ENCODE results near the gene ENTR1.

ENTR1 gene

DNA sequence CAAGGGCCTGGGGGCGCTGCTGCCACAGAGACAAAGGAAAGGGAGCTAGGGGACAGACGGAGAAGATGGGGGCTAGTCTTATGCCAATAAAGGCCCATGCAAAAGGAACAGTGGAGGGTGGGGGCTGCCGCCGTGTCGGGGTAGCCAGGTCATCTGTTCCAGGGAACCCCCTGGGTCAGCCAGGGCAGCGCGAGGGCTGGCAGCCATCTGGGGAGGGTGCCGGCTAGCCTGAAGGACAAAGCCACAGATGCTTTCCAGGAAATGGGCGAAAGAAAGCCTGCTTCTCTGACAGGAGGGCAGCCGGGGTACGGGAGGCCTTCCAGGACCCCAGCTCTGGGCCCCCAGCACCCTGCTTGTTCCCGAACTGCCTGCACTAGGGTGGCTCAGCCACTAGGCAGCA, 35.3 kb downstream of the ENTR1 start:
- DNase-seq = no peak

- DNase-seq = no peak
Observed at GRCh38 chr9:136374183-136374575, 36.2 kb downstream of the ENTR1 start.

- DNase-seq = peak; percentile 70 to 74
Observed at GRCh38 chr9:136373300-136374182, 36.9 kb downstream of the ENTR1 start, which contains the start of gene CARD9. Gene CARD9 (minus strand): TSS chr9:136373669. CDS start chr9:136372078, 1,591 bp downstream.

GRCh38 chr9:136372561-136373299, 37.7 kb downstream of the ENTR1 start:
- peak; percentile 58 to 62 for DNase-seq

- no peak for DNase-seq
Observed at GRCh38 chr9:136372006-136372405, 38.4 kb downstream of the ENTR1 start.

- DNase-seq = no peak
Observed at GRCh38 chr9:136371533-136371880, 38.9 kb downstream of the ENTR1 start.

- no peak for DNase-seq
Observed at GRCh38 chr9:136370687-136371532, 39.5 kb downstream of the ENTR1 start.

GRCh38 chr9:136370037-136370436, 40.4 kb downstream of the ENTR1 start:
- DNase-seq = no peak

GRCh38 chr9:136368190-136368589, 42.2 kb downstream of the ENTR1 start:
- peak in 1 of 2 experiments; percentile 35 for DNase-seq

GRCh38 chr9:136367296-136368145, 42.9 kb downstream of the ENTR1 start:
- DNase-seq = no peak

GRCh38 chr9:136366826-136367225, 43.6 kb downstream of the ENTR1 start:
- no peak for DNase-seq

DNA sequence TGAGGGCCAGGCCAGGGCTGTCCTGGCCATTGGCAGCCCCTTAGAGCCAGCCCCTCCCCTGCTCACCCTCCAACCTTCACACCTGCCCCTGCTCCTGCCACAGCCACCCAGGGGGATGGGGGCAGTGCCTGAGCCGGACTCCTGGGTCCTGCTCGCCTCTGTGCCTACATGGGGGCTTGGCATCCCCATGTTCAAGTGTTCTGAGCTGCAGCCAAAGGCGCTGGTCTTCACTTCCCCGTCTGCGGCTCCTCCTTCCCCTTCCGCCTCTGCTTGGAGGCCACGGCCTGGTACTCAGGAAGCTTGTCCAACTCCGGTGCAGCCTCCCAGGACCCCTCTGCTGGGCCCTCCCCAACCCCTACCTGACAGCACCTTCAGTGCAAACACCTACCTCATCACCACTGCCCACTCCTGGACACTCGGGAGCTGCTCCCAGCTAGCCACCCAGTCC, 44.6 kb downstream of the ENTR1 start:
- no peak for DNase-seq

GRCh38 chr9:136364942-136365774, 45.3 kb downstream of the ENTR1 start:
- DNase-seq = peak; percentile 86 to 88

DNA sequence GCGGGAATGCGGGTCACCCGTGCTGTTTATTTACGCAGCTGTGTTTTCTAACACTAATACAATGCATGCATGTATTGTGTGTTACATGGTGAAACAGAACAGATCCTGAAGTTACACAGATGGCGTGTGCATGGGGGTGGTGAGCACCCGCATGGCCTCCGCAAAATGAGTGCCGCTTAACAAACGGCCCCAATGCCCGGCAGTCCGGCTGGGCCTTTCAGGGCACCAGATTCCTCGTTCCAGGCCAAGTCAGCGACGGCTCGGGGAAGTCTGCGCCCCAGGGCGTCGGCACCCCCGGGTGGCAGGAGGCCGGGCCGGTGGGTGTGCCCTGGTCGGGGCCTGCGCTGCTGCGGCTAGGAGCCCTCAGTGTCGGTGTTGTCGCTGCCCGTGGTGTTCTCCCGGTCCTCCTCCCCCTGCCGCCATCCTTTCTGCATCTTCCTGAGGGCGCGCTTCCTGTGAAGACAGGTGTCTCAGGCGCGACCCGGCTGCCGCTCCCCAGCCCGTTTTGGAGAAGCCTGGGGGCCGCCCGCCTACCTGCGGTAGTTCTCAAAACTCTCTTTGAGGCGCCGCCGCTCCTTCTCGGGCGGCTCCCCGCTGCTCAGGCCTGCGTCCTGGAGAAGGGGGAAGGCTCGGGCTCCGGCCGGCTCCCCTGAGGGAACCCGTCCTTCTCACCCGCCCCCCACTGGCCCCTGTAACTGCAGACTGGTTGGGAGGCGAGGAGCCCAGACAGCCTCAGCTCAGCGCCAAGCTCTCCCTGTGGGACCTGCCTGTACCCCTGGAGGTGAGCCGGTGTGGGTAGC, 46.3 kb downstream of the ENTR1 start:
- no peak for DNase-seq

- peak; percentile 85 to 91 for DNase-seq
Observed at GRCh38 chr9:136363106-136363948, 47.1 kb downstream of the ENTR1 start, which contains the start of gene DNLZ. Gene DNLZ (minus strand): TSS chr9:136363744. CDS start chr9:136363714, 30 bp downstream.

- no peak for DNase-seq
Observed at GRCh38 chr9:136362450-136362784, 48.0 kb downstream of the ENTR1 start.

- DNase-seq = no peak
Observed at GRCh38 chr9:136361754-136362449, 48.5 kb downstream of the ENTR1 start.

- no peak for DNase-seq
Observed at GRCh38 chr9:136361047-136361753, 49.2 kb downstream of the ENTR1 start.
